Naive thymus-derived CD4-positive, alpha-beta T cell (primary cell): ENCODE measurements around the gene HDAC4. TPM values are rescaled to one million over a fixed set of nuclear protein-coding genes. Genes with fewer than 3 reads are reported as not detected.

Experiments
- ATAC-seq: fragments of 150-1000 bp; cut with Tn5 transposase; 2 replicates; pipeline ENCODE4 v1.10.0; 2021; ENCODE audit warnings: mild to moderate bottlenecking, moderate library complexity
- CTCF ChIA-PET: fragments of 350-600 bp; sonication (Branson Sonifier 250); formaldehyde crosslinking; loops from one replicate; lab custom pipeline; 2021; ENCODE audit warnings: antibody characterized with exemption; lab: Charles Lee
- POLR2A ChIA-PET: fragments of 350-600 bp; sonication (Branson Sonifier 250); formaldehyde crosslinking; loops from one replicate; lab custom pipeline; 2021; ENCODE audit warnings: antibody characterized with exemption, inconsistent platforms; lab: Charles Lee
- DNase-seq, 9 donors: peaks; one replicate each; pipeline versions ENCODE4 v3.0.0 to v3.0.0-alpha.2; 2020 to 2022; ENCODE audit warnings: mixed read lengths in 1 of 9
- H3K27ac ChIP-seq: one replicate; pipeline ENCODE4 v1.7.0; 2013; ENCODE audit warnings: mild to moderate bottlenecking, low read depth, low read length, moderate library complexity
- H3K27me3 ChIP-seq, 2 donors: one replicate each; pipeline ENCODE4 v1.7.0; 2013; ENCODE audit warnings: low read length in 2 of 2, mild to moderate bottlenecking in 2 of 2, moderate library complexity in 2 of 2; ENCODE audit not compliant: control insufficient read depth in 2 of 2, insufficient read depth in 2 of 2
- H3K36me3 ChIP-seq, 3 experiments: 1 replicate in 2 of 3; 2 replicates in 1 of 3; pipeline ENCODE4 v1.7.0; 2013; ENCODE audit warnings: low read length in 3 of 3, mild to moderate bottlenecking in 3 of 3, moderate library complexity in 1 of 3; ENCODE audit not compliant: insufficient read depth in 3 of 3, control insufficient read depth in 2 of 3
- H3K4me1 ChIP-seq, 2 donors: one replicate each; pipeline ENCODE4 v1.7.0; 2013; ENCODE audit warnings: low read length in 2 of 2, mild to moderate bottlenecking in 2 of 2, moderate library complexity in 1 of 2; ENCODE audit not compliant: control insufficient read depth in 2 of 2, insufficient read depth in 2 of 2
- H3K4me3 ChIP-seq: 2 replicates; pipeline ENCODE4 v1.7.0; 2013; ENCODE audit warnings: mild to moderate bottlenecking, low read length
- H3K9me3 ChIP-seq, 3 experiments: 1 replicate in 2 of 3; 2 replicates in 1 of 3; pipeline ENCODE4 v1.7.0; 2013; ENCODE audit warnings: low read length in 3 of 3; ENCODE audit not compliant: control insufficient read depth in 2 of 3
- H3K27ac Mint-ChIP-seq, 9 donors: one replicate each; pipeline ENCODE4 v1.8.0; 2020 to 2022; ENCODE audit warnings: mixed read lengths in 9 of 9, mild to moderate bottlenecking in 8 of 9, moderate library complexity in 5 of 9, inconsistent platforms in 2 of 9
- H3K27me3 Mint-ChIP-seq, 5 donors: one replicate each; pipeline ENCODE4 v1.8.0; 2021 to 2022; ENCODE audit warnings: mixed read lengths in 5 of 5, mild to moderate bottlenecking in 1 of 5
- H3K36me3 Mint-ChIP-seq, 5 donors: one replicate each; pipeline ENCODE4 v1.8.0; 2020 to 2022; ENCODE audit warnings: mixed read lengths in 5 of 5, mild to moderate bottlenecking in 3 of 5, inconsistent platforms in 1 of 5
- H3K4me1 Mint-ChIP-seq, 7 donors: one replicate each; pipeline ENCODE4 v1.8.0; 2020 to 2022; ENCODE audit warnings: mixed read lengths in 7 of 7, mild to moderate bottlenecking in 3 of 7, inconsistent platforms in 1 of 7
- H3K4me3 Mint-ChIP-seq, 10 donors: one replicate each; pipeline ENCODE4 v1.8.0; 2020 to 2022; ENCODE audit warnings: mild to moderate bottlenecking in 10 of 10, mixed read lengths in 10 of 10, moderate library complexity in 6 of 10, inconsistent platforms in 2 of 10
- H3K9me3 Mint-ChIP-seq, 11 donors: one replicate each; pipeline ENCODE4 v1.8.0; 2020 to 2022; ENCODE audit warnings: mixed read lengths in 11 of 11, mild to moderate bottlenecking in 4 of 11, inconsistent platforms in 1 of 11, moderate library complexity in 1 of 11
- intact Hi-C, 2 donors: fragments of 100-400 bp; cut with micrococcal nuclease; formaldehyde crosslinking; loops; one replicate each; pipeline ENCODE4 v1.15.1; 2023
- polyA plus RNA-seq, 2 donors: library from polyadenylated mRNA; unstranded; fragments of 300-500 nt; fragmentation: Illumina TruSeq; gene quantifications; one replicate each; pipeline ENCODE4 v1.2.3, GENCODE V29; 2021
- total RNA-seq, 6 experiments: library from RNA in 5 of 6; stranded (reverse) in 5 of 6; gene quantifications; 1 replicate in 5 of 6; 2 replicates in 1 of 6; pipeline ENCODE4 v1.2.3 and lab custom pipeline; 2021 to 2026

Gene HDAC4
- total and polyA plus RNA-seq, 7 experiments from 2014 or later: 7.4 to 101 (median 55.3) TPM

GRCh38 chr2:239156516-239157265 lies 244.1 kb downstream of the HDAC4 start:
- Mint-ChIP-seq H3K4me1 (peaks cover 3 to 19% (median 9%) of the 10 kb centered on the region in 7 donors), H3K27me3 (no peaks in the 10 kb centered on the region), H3K27ac (peak overlapping the region in 2 of 9 donors; percentile 12 to 70), H3K9me3 (peaks cover 0 to 3% (median 0%) of the 10 kb centered on the region in 11 donors), H3K4me3 (no peak overlapping the region), H3K36me3 (peaks cover 8 to 77% (median 61%) of the 10 kb centered on the region in 5 donors)
- H3K36me3 ChIP-seq: peaks cover 0 to 72% (median 6%) of the 10 kb centered on the region in 3 experiments
- no peaks in the 10 kb centered on the region for H3K27me3 ChIP-seq
- no peaks in the 10 kb centered on the region for H3K9me3 ChIP-seq
- no peak overlapping the region for H3K4me3 ChIP-seq
- ChIA-PET CTCF (no interaction called here), POLR2A (interaction anchor here (0.7 kb wide), 1 partner anchor 9 kb away, joined by 4 read pairs; no protein-coding TSS in a partner anchor)
- DNase-seq: no peak
- H3K27ac ChIP-seq: no peak overlapping the region
- intact Hi-C loops: no loop called here
- H3K4me1 ChIP-seq: peaks cover 0 to 2% of the 10 kb centered on the region in 2 donors
- no peak for ATAC-seq

GRCh38 chr2:239155806-239156480 lies 244.9 kb downstream of the HDAC4 start:
- peaks cover 0 to 7% (median 5%) of the 10 kb centered on the region in 3 experiments for H3K9me3 ChIP-seq
- ChIA-PET POLR2A (no interaction called here), CTCF (no interaction called here)
- Mint-ChIP-seq H3K9me3 (peaks cover 0 to 7% (median 2%) of the 10 kb centered on the region in 11 donors), H3K36me3 (peaks cover 8 to 74% (median 59%) of the 10 kb centered on the region in 5 donors), H3K27me3 (no peaks in the 10 kb centered on the region), H3K27ac (peak overlapping the region in 2 of 9 donors; percentile 43 to 67), H3K4me1 (peaks cover 7 to 25% (median 14%) of the 10 kb centered on the region in 7 donors), H3K4me3 (no peak overlapping the region)
- intact Hi-C loops: no loop called here
- peaks cover 6 to 10% of the 10 kb centered on the region in 2 donors for H3K4me1 ChIP-seq
- no peak overlapping the region for H3K4me3 ChIP-seq
- H3K27ac ChIP-seq: no peak overlapping the region
- ATAC-seq (no peak), DNase-seq (peak in 1 of 9 donors; percentile 12)
- H3K36me3 ChIP-seq: peaks cover 0 to 71% (median 6%) of the 10 kb centered on the region in 3 experiments
- H3K27me3 ChIP-seq: no peaks in the 10 kb centered on the region

- no peak overlapping the region for H3K4me3 ChIP-seq
- intact Hi-C loops: no loop called here
- POLR2A ChIA-PET: no interaction called here
- no peak overlapping the region for H3K4me3 Mint-ChIP-seq
- H3K4me1 Mint-ChIP-seq: peaks cover 13 to 32% (median 21%) of the 10 kb centered on the region in 7 donors
- no peak overlapping the region for H3K27ac ChIP-seq
- DNase-seq: no peak
- peaks cover 0 to 63% (median 6%) of the 10 kb centered on the region in 3 experiments for H3K36me3 ChIP-seq
- CTCF ChIA-PET: no interaction called here
- H3K27me3 ChIP-seq: no peaks in the 10 kb centered on the region
- no peak for ATAC-seq
- H3K9me3 Mint-ChIP-seq: peaks cover 0 to 15% (median 7%) of the 10 kb centered on the region in 11 donors
- peak overlapping the region in 1 of 9 donors; percentile 17 for H3K27ac Mint-ChIP-seq
- H3K36me3 Mint-ChIP-seq: peaks cover 14 to 71% (median 59%) of the 10 kb centered on the region in 5 donors
- H3K27me3 Mint-ChIP-seq: no peaks in the 10 kb centered on the region
- H3K9me3 ChIP-seq: peaks cover 0 to 14% (median 13%) of the 10 kb centered on the region in 3 experiments
- H3K4me1 ChIP-seq: peaks cover 8 to 11% of the 10 kb centered on the region in 2 donors
Measured at GRCh38 chr2:239154971-239155805, 245.6 kb downstream of the HDAC4 start.

- intact Hi-C loops: no loop called here
Measured at GRCh38 chr2:239153806-239154591, 246.8 kb downstream of the HDAC4 start.

GRCh38 chr2:239152916-239153305 lies 247.9 kb downstream of the HDAC4 start:
- Histone ChIP-seq H3K4me3 (no peak overlapping the region), H3K36me3 (peaks cover 0 to 55% (median 6%) of the 10 kb centered on the region in 3 experiments), H3K27ac (no peak overlapping the region), H3K27me3 (no peaks in the 10 kb centered on the region), H3K9me3 (peaks cover 0 to 22% (median 14%) of the 10 kb centered on the region in 3 experiments), H3K4me1 (peaks cover 8 to 20% of the 10 kb centered on the region in 2 donors)
- ChIA-PET CTCF (no interaction called here), POLR2A (interaction anchor here (0.8 kb wide), 1 partner anchor 8 kb away, joined by 3 read pairs; no protein-coding TSS in a partner anchor)
- H3K9me3 Mint-ChIP-seq: peaks cover 0 to 25% (median 9%) of the 10 kb centered on the region in 11 donors
- ATAC-seq (no peak), DNase-seq (no peak)
- no peaks in the 10 kb centered on the region for H3K27me3 Mint-ChIP-seq
- intact Hi-C loops: no loop called here
- H3K4me1 Mint-ChIP-seq: peaks cover 9 to 35% (median 24%) of the 10 kb centered on the region in 7 donors
- H3K4me3 Mint-ChIP-seq: no peak overlapping the region
- H3K36me3 Mint-ChIP-seq: peaks cover 18 to 72% (median 56%) of the 10 kb centered on the region in 5 donors
- peak overlapping the region in 3 of 9 donors; percentile 22 to 80 (median 74) for H3K27ac Mint-ChIP-seq

More at GRCh38 chr2:239153806-239154591, 246.8 kb downstream of the HDAC4 start:
- no peak overlapping the region for H3K4me3 Mint-ChIP-seq
- Histone ChIP-seq H3K36me3 (peaks cover 0 to 52% (median 6%) of the 10 kb centered on the region in 3 experiments), H3K27me3 (no peaks in the 10 kb centered on the region), H3K27ac (no peak overlapping the region), H3K4me1 (peaks cover 8 to 20% of the 10 kb centered on the region in 2 donors), H3K9me3 (peaks cover 0 to 22% (median 14%) of the 10 kb centered on the region in 3 experiments), H3K4me3 (no peak overlapping the region)
- peaks cover 16 to 66% (median 55%) of the 10 kb centered on the region in 5 donors for H3K36me3 Mint-ChIP-seq
- peak in 1 of 9 donors; percentile 12 for DNase-seq
- ChIA-PET POLR2A (no interaction called here), CTCF (no interaction called here)
- H3K4me1 Mint-ChIP-seq: peaks cover 15 to 33% (median 24%) of the 10 kb centered on the region in 7 donors
- peaks cover 0 to 19% (median 9%) of the 10 kb centered on the region in 11 donors for H3K9me3 Mint-ChIP-seq
- no peaks in the 10 kb centered on the region for H3K27me3 Mint-ChIP-seq
- no peak for ATAC-seq
- H3K27ac Mint-ChIP-seq: peak overlapping the region in 8 of 9 donors; percentile 13 to 87 (median 52)
